B cell (primary cell): ENCODE measurements around the gene THAP5. TPM values are rescaled to one million over a fixed set of nuclear protein-coding genes. Genes with fewer than 3 reads are reported as not detected.

Source experiments
- ATAC-seq: fragments of 200-7000 bp; cut with Tn5 transposase; one replicate; pipeline ENCODE4 v1.10.0; 2021; ENCODE audit warnings: low read depth, mild to moderate bottlenecking, moderate number of reproducible peaks, moderate library complexity
- CTCF ChIA-PET: fragments of 350-600 bp; sonication (Branson Sonifier 250); formaldehyde crosslinking; loops from one replicate; lab custom pipeline; 2021; ENCODE audit warnings: antibody characterized with exemption, inconsistent platforms; lab: Charles Lee
- POLR2A ChIA-PET: fragments of 350-600 bp; sonication (Branson Sonifier 250); formaldehyde crosslinking; loops from one replicate; lab custom pipeline; 2021; ENCODE audit warnings: antibody characterized with exemption; lab: Charles Lee
- DNase-seq: peaks from one replicate; pipeline ENCODE4 v3.0.0; 2013
- H2AFZ ChIP-seq: 2 replicates; pipeline ENCODE4 v1.6.1; 2012; ENCODE audit warnings: mild to moderate bottlenecking, low read depth, low read length; ENCODE audit not compliant: insufficient read depth, poor library complexity, severe bottlenecking
- H3K27ac ChIP-seq, 2 donors: 1 replicate in 1 of 2; 2 replicates in 1 of 2; pipeline ENCODE4 v1.5.1; 2012 to 2013; ENCODE audit warnings: low read length in 2 of 2, mild to moderate bottlenecking in 2 of 2, moderate library complexity in 1 of 2
- H3K27me3 ChIP-seq, 4 experiments: fragments of 200-600 bp in 1 of 4; sonication (generic) in 1 of 4; replicated peaks in 1 of 4; 1 replicate in 2 of 4; 2 replicates in 2 of 4; pipeline versions ENCODE4 v1.6.1 to v1.7.0; 2013 to 2016; ENCODE audit warnings: low read length in 3 of 4, mild to moderate bottlenecking in 2 of 4, mixed read lengths in 1 of 4, moderate library complexity in 1 of 4; ENCODE audit not compliant: insufficient read depth in 4 of 4, control insufficient read depth in 3 of 4; ENCODE audit errors: control extremely low read depth in 1 of 4
- H3K36me3 ChIP-seq, 2 experiments: replicated peaks in 1 of 2; 1 replicate in 1 of 2; 2 replicates in 1 of 2; pipeline versions ENCODE4 v1.6.1 to v1.7.1; 2013; ENCODE audit warnings: low read length in 1 of 2; ENCODE audit not compliant: insufficient read depth in 2 of 2, control insufficient read depth in 1 of 2; ENCODE audit errors: control extremely low read depth in 1 of 2, extremely low read depth in 1 of 2
- H3K4me1 ChIP-seq, 2 donors: fragments of 200-600 bp in 1 of 2; sonication (generic) in 1 of 2; 1 replicate in 1 of 2; 2 replicates in 1 of 2; pipeline versions ENCODE4 v1.5.1 to v1.6.1; 2013 to 2017; ENCODE audit warnings: low read length in 2 of 2; ENCODE audit not compliant: control insufficient read depth in 2 of 2, insufficient read depth in 2 of 2
- H3K4me2 ChIP-seq: replicated peaks from 2 replicates; pipeline ENCODE3; 2012; ENCODE audit warnings: mild to moderate bottlenecking, low read depth, low read length; ENCODE audit not compliant: poor library complexity, severe bottlenecking
- H3K4me3 ChIP-seq, 5 experiments: fragments of 200-600 bp in 1 of 5; sonication (generic) in 1 of 5; 1 replicate in 3 of 5; 2 replicates in 2 of 5; pipeline versions ENCODE4 v1.5.1 to v1.7.0; 2011 to 2016; ENCODE audit warnings: low read length in 4 of 5, mild to moderate bottlenecking in 4 of 5, low read depth in 2 of 5, control low read depth in 1 of 5, moderate library complexity in 1 of 5; ENCODE audit not compliant: insufficient read depth in 1 of 5; ENCODE audit errors: control extremely low read depth in 1 of 5, extremely low read depth in 1 of 5
- H3K79me2 ChIP-seq: fragments of 200-600 bp; sonication (generic); one replicate; pipeline ENCODE4 v1.6.0; 2016; ENCODE audit warnings: low read length; ENCODE audit not compliant: control insufficient read depth, insufficient read depth
- H3K9ac ChIP-seq: fragments of 200-600 bp; sonication (generic); 2 replicates; pipeline ENCODE4 v1.6.1; 2017; ENCODE audit warnings: mild to moderate bottlenecking, low read length, moderate library complexity
- H3K9me3 ChIP-seq, 3 donors: one replicate each; pipeline versions ENCODE4 v1.6.1 to v1.7.1; 2013; ENCODE audit warnings: low read length in 2 of 3; ENCODE audit not compliant: control insufficient read depth in 2 of 3, insufficient read depth in 1 of 3; ENCODE audit errors: control extremely low read depth in 1 of 3
- H4K20me1 ChIP-seq: 2 replicates; pipeline ENCODE4 v1.6.0; 2012; ENCODE audit warnings: mild to moderate bottlenecking, low read length; ENCODE audit not compliant: insufficient read depth, control insufficient read depth, poor library complexity, severe bottlenecking
- H3K27ac Mint-ChIP-seq: one replicate; pipeline ENCODE4 v1.8.0; 2021; ENCODE audit warnings: mixed read lengths
- H3K27me3 Mint-ChIP-seq: one replicate; pipeline ENCODE4 v1.8.0; 2021; ENCODE audit warnings: mixed read lengths
- H3K4me1 Mint-ChIP-seq: one replicate; pipeline ENCODE4 v1.8.0; 2021; ENCODE audit warnings: mixed read lengths
- H3K4me3 Mint-ChIP-seq: one replicate; pipeline ENCODE4 v1.8.0; 2021; ENCODE audit warnings: mixed read lengths
- H3K9me3 Mint-ChIP-seq: one replicate; pipeline ENCODE4 v1.8.0; 2022; ENCODE audit warnings: mixed read lengths; ENCODE audit not compliant: insufficient read depth
- CTCF ChIP-seq: fragments of 200-600 bp; IDR thresholded peaks from one replicate; pipeline ENCODE4 v1.8.0; 2022; ENCODE audit warnings: antibody characterized with exemption, mild to moderate bottlenecking
- EZH2 ChIP-seq: IDR thresholded peaks from 2 replicates; pipeline ENCODE4 v1.6.1; 2012; ENCODE audit warnings: borderline replicate concordance, low read depth, mild to moderate bottlenecking, moderate library complexity, low read length; ENCODE audit not compliant: insufficient read depth, poor library complexity, severe bottlenecking
- WGBS: methylation state at CpG from one replicate; pipeline ENCODE4 v1.1.5; 2013; ENCODE audit warnings: missing lambda C conversion rate; ENCODE audit not compliant: insufficient coverage; 5-methylcytosine and 5-hydroxymethylcytosine counted together
- intact Hi-C: fragments of 100-400 bp; cut with micrococcal nuclease; formaldehyde crosslinking; loops from one replicate; pipeline ENCODE4 v1.10.0; 2022
- polyA plus RNA-seq: library from polyadenylated mRNA; depleted of rRNA; stranded (reverse); fragments of >200 nt; gene quantifications from 2 replicates; pipeline ENCODE4 v1.2.3, GENCODE V29; 2012
- total RNA-seq, 2 donors: library from RNA; stranded (reverse); fragments of 120-200 nt in 1 of 2; gene quantifications; 1 replicate in 1 of 2; 2 replicates in 1 of 2; pipeline versions ENCODE4 v1.2.3 to v1.2.4, GENCODE V29; 2013 to 2022

Gene THAP5
- total and polyA plus RNA-seq, 2 donors (not counting 1 experiment from before 2014, with no cell fraction given): 9.3 to 49.0 TPM

GRCh38 chr7:108605559-108606201, 36.2 kb upstream of the THAP5 start:
- no peak for ATAC-seq
- H3K4me3 Mint-ChIP-seq: no peak overlapping the region
- H3K27me3 Mint-ChIP-seq: no peaks in the 10 kb centered on the region
- H3K4me2 ChIP-seq: no peak overlapping the region
- H2AFZ ChIP-seq: no peak overlapping the region
- H3K27ac ChIP-seq: no peak overlapping the region
- CTCF ChIA-PET: interaction anchor here (1.2 kb wide), 1 partner anchor 9 kb away, joined by 8 read pairs; no protein-coding TSS in a partner anchor
- peaks cover 2% of the 10 kb centered on the region for H3K4me1 Mint-ChIP-seq
- no peak overlapping the region for H3K9ac ChIP-seq
- POLR2A ChIA-PET: no interaction called here
- no peaks in the 10 kb centered on the region for H3K36me3 ChIP-seq
- H4K20me1 ChIP-seq: no peaks in the 10 kb centered on the region
- H3K9me3 Mint-ChIP-seq: no peaks in the 10 kb centered on the region
- H3K79me2 ChIP-seq: no peaks in the 10 kb centered on the region
- 100% methylated on average over 1 of the region's 7 CpGs for WGBS
- H3K4me1 ChIP-seq: no peaks in the 10 kb centered on the region
- no peaks in the 10 kb centered on the region for H3K9me3 ChIP-seq
- intact Hi-C loops: no loop called here
- no peak for DNase-seq
- H3K4me3 ChIP-seq: no peak overlapping the region
- TF ChIP-seq CTCF: no peak
- no peak for TF ChIP-seq EZH2
- H3K27ac Mint-ChIP-seq: no peak overlapping the region
- no peaks in the 10 kb centered on the region for H3K27me3 ChIP-seq

- H3K4me3 Mint-ChIP-seq: no peak overlapping the region
- intact Hi-C loops: no loop called here
- POLR2A ChIA-PET: no interaction called here
- no peak for DNase-seq
- H3K4me1 ChIP-seq: no peaks in the 10 kb centered on the region
- H2AFZ ChIP-seq: no peak overlapping the region
- peaks cover 0 to 5% (median 1%) of the 10 kb centered on the region in 4 experiments for H3K27me3 ChIP-seq
- H3K9me3 ChIP-seq: no peaks in the 10 kb centered on the region
- H3K9me3 Mint-ChIP-seq: no peaks in the 10 kb centered on the region
- CTCF ChIA-PET: no interaction called here
- ATAC-seq: no peak
- H3K27ac Mint-ChIP-seq: no peak overlapping the region
- H4K20me1 ChIP-seq: no peaks in the 10 kb centered on the region
- peaks cover 11% of the 10 kb centered on the region for H3K27me3 Mint-ChIP-seq
- H3K27ac ChIP-seq: no peak overlapping the region
- H3K36me3 ChIP-seq: no peaks in the 10 kb centered on the region
- no peak overlapping the region for H3K4me2 ChIP-seq
- no peak overlapping the region for H3K9ac ChIP-seq
- H3K79me2 ChIP-seq: no peaks in the 10 kb centered on the region
- peaks cover 2% of the 10 kb centered on the region for H3K4me1 Mint-ChIP-seq
- no peak overlapping the region for H3K4me3 ChIP-seq
- WGBS: 70% methylated on average over 3 of the region's 11 CpGs
- TF ChIP-seq CTCF: no peak
- TF ChIP-seq EZH2: no peak
These were observed 35.0 kb upstream of the THAP5 start for GRCh38 chr7:108604307-108605077.
